Esophagus squamous epithelium (tissue), 4 donors: ENCODE measurements around the gene COG5.

Experiments
- POLR2A ChIP-seq, 4 donors: fragments of 450-650 bp; IDR thresholded peaks; one replicate each; pipeline ENCODE4 v1.6.1; 2017; ENCODE audit warnings: antibody characterized with exemption in 4 of 4, mild to moderate bottlenecking in 4 of 4, moderate library complexity in 3 of 4
- TF ChIP-seq, protein P1 (sequence below), 6 experiments: fragments of 450-650 bp in 4 of 6; fragments of 200-600 bp in 2 of 6; sonication (generic) in 2 of 6; IDR thresholded peaks; one replicate each; pipeline ENCODE4 v1.5.1; 2016 to 2019; ENCODE audit warnings: antibody characterized with exemption in 6 of 6, mild to moderate bottlenecking in 4 of 6, moderate library complexity in 4 of 6

DNA sequence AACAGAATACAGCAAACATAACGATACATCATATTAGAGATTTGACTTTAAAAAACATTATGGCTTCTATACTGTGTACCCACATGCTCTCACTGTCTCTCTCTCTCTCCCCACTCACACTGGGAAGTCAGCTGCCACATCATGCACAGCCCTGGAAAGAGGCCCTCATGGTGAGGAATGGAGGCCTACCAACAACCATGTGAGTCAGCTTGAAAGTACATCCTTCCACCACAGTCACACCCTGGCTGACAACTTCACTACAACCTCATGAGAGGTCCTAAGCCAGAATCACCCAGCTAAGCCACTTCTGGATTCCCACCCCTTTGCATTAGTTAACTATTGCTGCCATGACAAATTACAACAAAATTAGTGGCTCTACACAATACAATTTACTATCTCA lies 117.2 kb downstream of the COG5 start:
- TF ChIP-seq POLR2A (IDR thresholded peaks at IDR 0.05) = no peak
- TF ChIP-seq, protein P1, sequence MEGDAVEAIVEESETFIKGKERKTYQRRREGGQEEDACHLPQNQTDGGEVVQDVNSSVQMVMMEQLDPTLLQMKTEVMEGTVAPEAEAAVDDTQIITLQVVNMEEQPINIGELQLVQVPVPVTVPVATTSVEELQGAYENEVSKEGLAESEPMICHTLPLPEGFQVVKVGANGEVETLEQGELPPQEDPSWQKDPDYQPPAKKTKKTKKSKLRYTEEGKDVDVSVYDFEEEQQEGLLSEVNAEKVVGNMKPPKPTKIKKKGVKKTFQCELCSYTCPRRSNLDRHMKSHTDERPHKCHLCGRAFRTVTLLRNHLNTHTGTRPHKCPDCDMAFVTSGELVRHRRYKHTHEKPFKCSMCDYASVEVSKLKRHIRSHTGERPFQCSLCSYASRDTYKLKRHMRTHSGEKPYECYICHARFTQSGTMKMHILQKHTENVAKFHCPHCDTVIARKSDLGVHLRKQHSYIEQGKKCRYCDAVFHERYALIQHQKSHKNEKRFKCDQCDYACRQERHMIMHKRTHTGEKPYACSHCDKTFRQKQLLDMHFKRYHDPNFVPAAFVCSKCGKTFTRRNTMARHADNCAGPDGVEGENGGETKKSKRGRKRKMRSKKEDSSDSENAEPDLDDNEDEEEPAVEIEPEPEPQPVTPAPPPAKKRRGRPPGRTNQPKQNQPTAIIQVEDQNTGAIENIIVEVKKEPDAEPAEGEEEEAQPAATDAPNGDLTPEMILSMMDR (IDR thresholded peaks at IDR 0.05) = no peak
